NT2/D1 (cell line): ENCODE data around the gene PRR36.
"Not testable (repeated sequence)": the region's sequence is repeated elsewhere in the genome, so short reads cannot be mapped to it uniquely, and the experiment has no call there.

Experiments used
- DNase-seq: peaks from one replicate; pipeline ENCODE4 v3.0.0-alpha.2; 2011; ENCODE audit warnings: low read depth, low spot score
- H3K27me3 ChIP-seq: 2 replicates; pipeline ENCODE4 v1.6.0; 2011; ENCODE audit warnings: mild to moderate bottlenecking; ENCODE audit not compliant: insufficient read length, insufficient read depth
- H3K36me3 ChIP-seq: 2 replicates; pipeline ENCODE4 v1.6.1; 2011; ENCODE audit warnings: mild to moderate bottlenecking, low read length, mixed read lengths; ENCODE audit not compliant: insufficient read depth, insufficient read length
- H3K4me1 ChIP-seq: 2 replicates; pipeline ENCODE4 v1.5.1; 2011; ENCODE audit not compliant: insufficient read depth, insufficient read length
- H3K4me3 ChIP-seq: 2 replicates; pipeline ENCODE4 v1.5.1; 2011; ENCODE audit warnings: low read depth; ENCODE audit not compliant: insufficient read length
- H3K9ac ChIP-seq: 2 replicates; pipeline ENCODE4 v1.6.0; 2011; ENCODE audit warnings: low read depth; ENCODE audit not compliant: insufficient read length
- H3K9me3 ChIP-seq: 2 replicates; pipeline ENCODE4 v1.5.1; 2011; ENCODE audit warnings: mild to moderate bottlenecking, low read length; ENCODE audit not compliant: insufficient read depth
- SUZ12 ChIP-seq: IDR thresholded peaks from 2 replicates; pipeline ENCODE4 v1.6.1; 2011; ENCODE audit not compliant: insufficient read length, insufficient read depth; ENCODE audit errors: extremely low read depth
- YY1 ChIP-seq: IDR thresholded peaks from 2 replicates; pipeline ENCODE4 v1.6.1; 2011; ENCODE audit not compliant: insufficient read length, insufficient read depth
- ZNF274 ChIP-seq: IDR thresholded peaks from 2 replicates; pipeline ENCODE4 v1.6.1; 2011; ENCODE audit warnings: mild to moderate bottlenecking, low read depth, low read length

PRR36 gene

GRCh38 chr19:7895565-7895964 is 21.4 kb upstream of the PRR36 start:
- peaks cover 13% of the 10 kb centered on the region for H3K4me1 ChIP-seq
- H3K4me3 ChIP-seq: no peak overlapping the region
- no peak for TF ChIP-seq SUZ12
- TF ChIP-seq YY1: no peak
- no peak for TF ChIP-seq ZNF274
- H3K36me3 ChIP-seq: peaks cover 32% of the 10 kb centered on the region
- no peaks in the 10 kb centered on the region for H3K9me3 ChIP-seq
- no peaks in the 10 kb centered on the region for H3K27me3 ChIP-seq
- no peak for DNase-seq
- no peak overlapping the region for H3K9ac ChIP-seq

DNA sequence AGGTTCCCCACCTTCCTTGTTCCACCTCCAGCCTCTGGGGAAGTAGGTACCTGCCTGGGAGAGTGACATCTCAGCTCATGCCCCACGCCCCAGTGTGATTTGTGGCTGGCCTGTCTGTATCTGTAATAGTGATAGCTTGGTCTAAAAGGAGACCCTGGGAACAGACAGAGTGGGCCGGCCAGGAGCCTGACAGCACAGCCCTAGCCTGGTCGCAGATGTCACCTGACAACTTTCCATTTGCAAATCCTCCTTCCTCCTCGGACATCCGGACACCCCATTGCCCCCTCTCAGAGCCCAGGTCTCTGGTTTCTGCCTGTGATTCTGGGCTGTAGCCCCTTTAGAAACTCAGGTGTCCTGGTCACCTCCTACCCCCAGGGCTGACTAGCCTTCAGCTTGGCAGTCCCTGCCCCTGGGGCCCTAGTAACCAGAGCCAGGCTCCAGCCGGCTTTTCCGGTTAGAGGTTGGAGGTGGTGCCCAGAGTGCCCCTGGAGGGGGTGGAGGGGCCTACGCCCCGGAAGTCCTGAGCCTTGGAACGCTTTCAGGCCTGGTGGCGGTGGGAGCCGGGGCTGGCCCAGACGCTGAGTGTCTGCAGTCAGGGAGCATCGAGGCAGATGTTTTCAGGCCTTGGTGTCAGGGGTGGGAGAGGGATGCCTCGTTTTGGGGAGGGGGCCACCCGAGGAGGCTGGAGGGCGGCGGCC is 20.6 kb upstream of the PRR36 start:
- DNase-seq: no peak
- TF ChIP-seq YY1 (no peak), ZNF274 (no peak), SUZ12 (no peak)
- H3K4me1 ChIP-seq: peaks cover 10% of the 10 kb centered on the region
- H3K9ac ChIP-seq: no peak overlapping the region
- H3K9me3 ChIP-seq: no peaks in the 10 kb centered on the region
- no peak overlapping the region for H3K4me3 ChIP-seq
- peaks cover 24% of the 10 kb centered on the region for H3K36me3 ChIP-seq
- H3K27me3 ChIP-seq: no peaks in the 10 kb centered on the region

GRCh38 chr19:7893362-7894101 is 19.3 kb upstream of the PRR36 start:
- not testable (repeated sequence) for H3K9ac ChIP-seq, H3K27me3 ChIP-seq, H3K4me3 ChIP-seq, H3K9me3 ChIP-seq, DNase-seq
- Histone ChIP-seq H3K36me3 (peaks cover 12% of the 10 kb centered on the region), H3K4me1 (peaks cover 10% of the 10 kb centered on the region)

DNA sequence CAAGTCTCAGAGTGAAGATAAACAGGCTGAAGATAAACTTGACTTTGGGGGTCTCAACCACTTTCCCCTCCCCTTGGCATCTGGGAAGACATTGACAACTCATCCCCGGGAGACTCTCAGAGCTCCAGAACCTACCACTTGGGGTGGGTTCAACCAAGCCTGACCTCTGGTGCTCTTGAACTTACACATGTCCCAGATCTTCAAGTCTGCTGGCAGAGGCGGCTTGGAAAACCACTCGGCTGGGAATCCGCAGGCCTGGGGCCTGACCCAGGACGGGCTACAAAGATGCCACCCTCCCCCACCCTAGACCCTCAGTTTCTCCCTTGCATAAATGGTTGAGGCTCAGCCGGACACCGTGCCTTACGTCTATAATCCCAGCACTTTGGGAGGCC is 14.6 kb upstream of the PRR36 start:
- H3K4me1 ChIP-seq: peaks cover 2% of the 10 kb centered on the region
- TF ChIP-seq ZNF274 (no peak), YY1 (no peak), SUZ12 (no peak)
- H3K9ac ChIP-seq: peak overlapping the region; percentile 85
- H3K4me3 ChIP-seq: peak overlapping the region; percentile 67
- H3K9me3 ChIP-seq: no peaks in the 10 kb centered on the region
- H3K27me3 ChIP-seq: no peaks in the 10 kb centered on the region
- peaks cover 2% of the 10 kb centered on the region for H3K36me3 ChIP-seq
- DNase-seq: no peak

DNA sequence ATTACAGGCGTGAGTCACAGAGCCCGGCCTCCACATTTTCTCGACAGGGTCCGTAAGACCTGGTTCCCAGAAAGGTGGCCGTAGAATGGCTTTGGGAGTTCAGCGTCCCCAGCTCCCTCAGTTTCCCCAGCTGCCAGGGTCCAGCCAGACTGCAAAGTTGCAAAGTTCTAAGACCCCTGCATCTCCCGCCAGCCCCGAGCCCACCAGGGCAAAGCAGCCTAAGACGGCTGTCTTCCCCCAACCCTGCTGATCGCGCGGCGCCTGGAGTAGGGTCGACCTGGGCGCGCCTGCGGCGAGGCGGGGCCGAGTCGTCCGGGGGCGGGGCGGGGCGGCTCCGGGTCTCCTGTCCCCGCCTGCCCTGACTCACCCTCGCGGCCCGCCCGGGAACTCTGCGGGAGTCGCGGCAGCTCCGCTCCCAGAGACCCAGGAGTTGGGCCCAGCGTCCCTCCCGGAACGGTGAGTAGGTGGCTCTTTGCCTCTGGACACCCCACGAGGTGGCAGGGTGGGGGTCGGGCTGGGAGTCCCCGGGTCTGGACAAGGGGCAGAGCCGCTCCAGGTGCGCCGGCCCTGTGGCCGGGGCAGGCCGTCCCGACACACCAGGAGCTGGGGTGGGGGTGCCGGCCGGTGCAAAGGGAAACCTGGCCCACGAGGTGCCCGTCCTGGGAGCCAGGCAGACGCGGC is 14.1 kb upstream of the PRR36 start, which contains the start of gene LRRC8E:
Gene LRRC8E (plus strand): TSS at position 366 of the 681 bp plus-strand sequence. CDS start 7,094 bp downstream, outside the sequence.
- no peaks in the 10 kb centered on the region for H3K27me3 ChIP-seq
- DNase-seq: peak; percentile 44
- H3K9ac ChIP-seq: peak within 1 kb of the TSS; percentile 85
- H3K9me3 ChIP-seq: no peaks in the 10 kb centered on the region
- peaks cover 2% of the 10 kb centered on the region for H3K4me1 ChIP-seq
- peak within 1 kb of the TSS; percentile 67 for H3K4me3 ChIP-seq
- no peaks in the 10 kb centered on the region for H3K36me3 ChIP-seq
- TF ChIP-seq ZNF274: no peak
- no peak for TF ChIP-seq SUZ12
- no peak for TF ChIP-seq YY1

DNA sequence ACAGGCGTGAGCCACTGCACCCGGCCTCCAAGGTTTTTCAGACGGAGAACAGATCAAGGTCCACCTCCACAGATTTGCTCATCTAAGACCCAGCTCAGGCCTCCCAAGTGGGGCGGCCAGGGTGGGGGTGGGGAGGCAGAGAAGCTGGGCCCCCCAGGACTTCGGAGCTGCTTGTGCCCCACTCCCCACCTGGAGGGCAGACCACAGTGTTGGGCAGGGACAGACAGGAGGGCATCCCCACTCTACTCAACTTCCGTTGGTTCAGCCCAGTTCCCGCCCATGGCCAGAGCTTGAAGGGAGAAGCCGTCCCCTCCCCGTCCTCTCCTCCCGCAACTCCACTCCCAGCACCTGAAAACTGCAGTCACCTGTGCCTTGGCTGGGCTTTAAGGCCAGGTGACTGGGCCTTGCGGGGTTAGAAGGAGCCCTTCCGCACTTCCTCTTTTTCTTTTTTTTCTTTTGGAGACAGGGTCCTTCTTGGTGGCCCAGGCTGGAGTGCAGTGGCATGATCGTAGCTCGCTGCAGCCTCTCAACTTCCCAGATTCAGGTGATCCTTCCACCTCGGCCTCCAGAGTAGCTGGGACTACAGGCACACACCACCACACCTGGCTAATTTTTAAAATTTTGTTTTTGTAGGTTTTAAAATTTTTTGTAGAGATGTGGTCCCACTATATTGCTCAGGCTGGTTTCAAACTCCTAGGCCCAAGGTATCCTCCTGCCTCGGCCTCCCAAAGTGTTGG is 13.4 kb upstream of the PRR36 start:
- Histone ChIP-seq H3K27me3 (no peaks in the 10 kb centered on the region), H3K36me3 (no peaks in the 10 kb centered on the region), H3K4me1 (peaks cover 2% of the 10 kb centered on the region), H3K4me3 (peak overlapping the region; percentile 27), H3K9me3 (no peaks in the 10 kb centered on the region), H3K9ac (peak overlapping the region; percentile 57)
- DNase-seq: no peak
- TF ChIP-seq SUZ12: no peak
- TF ChIP-seq ZNF274: no peak
- TF ChIP-seq YY1: no peak
